ENCODE results near the gene IP6K1.

Gene IP6K1

GRCh38 chr3:49756036-49756435 lies 30.3 kb downstream of the IP6K1 start:
- H3K27me3 ChIP-seq (ENCODE audit: insufficient read depth, low read length, poor library complexity, severe bottlenecking): no peaks in the 10 kb centered on the region
- H3K4me3 ChIP-seq (ENCODE audit: low read length, poor library complexity, severe bottlenecking): no peak overlapping the region
- peaks cover 75% of the 10 kb centered on the region for H3K79me2 ChIP-seq (ENCODE audit: insufficient read depth, low read length)
- peaks cover 7% of the 10 kb centered on the region for H3K4me1 ChIP-seq (ENCODE audit: insufficient read depth, low read length, poor library complexity, severe bottlenecking)
- H3K4me2 ChIP-seq (ENCODE audit: low read depth, low read length, poor library complexity, severe bottlenecking): no peak overlapping the region
- H3K9me2 ChIP-seq (replicated peaks; ENCODE audit: low read depth, low read length): no peaks in the 10 kb centered on the region
- H2AFZ ChIP-seq (ENCODE audit: low read length): no peak overlapping the region
- H4K20me1 ChIP-seq (ENCODE audit: insufficient read depth, low read length, poor library complexity, severe bottlenecking): peaks cover 20% of the 10 kb centered on the region
- TF ChIP-seq, protein P1, sequence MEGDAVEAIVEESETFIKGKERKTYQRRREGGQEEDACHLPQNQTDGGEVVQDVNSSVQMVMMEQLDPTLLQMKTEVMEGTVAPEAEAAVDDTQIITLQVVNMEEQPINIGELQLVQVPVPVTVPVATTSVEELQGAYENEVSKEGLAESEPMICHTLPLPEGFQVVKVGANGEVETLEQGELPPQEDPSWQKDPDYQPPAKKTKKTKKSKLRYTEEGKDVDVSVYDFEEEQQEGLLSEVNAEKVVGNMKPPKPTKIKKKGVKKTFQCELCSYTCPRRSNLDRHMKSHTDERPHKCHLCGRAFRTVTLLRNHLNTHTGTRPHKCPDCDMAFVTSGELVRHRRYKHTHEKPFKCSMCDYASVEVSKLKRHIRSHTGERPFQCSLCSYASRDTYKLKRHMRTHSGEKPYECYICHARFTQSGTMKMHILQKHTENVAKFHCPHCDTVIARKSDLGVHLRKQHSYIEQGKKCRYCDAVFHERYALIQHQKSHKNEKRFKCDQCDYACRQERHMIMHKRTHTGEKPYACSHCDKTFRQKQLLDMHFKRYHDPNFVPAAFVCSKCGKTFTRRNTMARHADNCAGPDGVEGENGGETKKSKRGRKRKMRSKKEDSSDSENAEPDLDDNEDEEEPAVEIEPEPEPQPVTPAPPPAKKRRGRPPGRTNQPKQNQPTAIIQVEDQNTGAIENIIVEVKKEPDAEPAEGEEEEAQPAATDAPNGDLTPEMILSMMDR (conservative IDR thresholded peaks at IDR 0.05; ENCODE audit: low read length): no peak
- TF ChIP-seq EZH2phosphoT487 (IDR thresholded peaks at IDR 0.05; ENCODE audit: borderline replicate concordance): no peak
- H3F3A ChIP-seq (ENCODE audit: low read depth): no peaks in the 10 kb centered on the region
- no peak overlapping the region for H3K9ac ChIP-seq (ENCODE audit: low read depth, low read length, poor library complexity, severe bottlenecking)
- H3K36me3 ChIP-seq (ENCODE audit: insufficient read depth, low read length): no peaks in the 10 kb centered on the region
- H3K9me3 ChIP-seq (ENCODE audit: insufficient read depth, low read depth, low read length): no peaks in the 10 kb centered on the region

DNA sequence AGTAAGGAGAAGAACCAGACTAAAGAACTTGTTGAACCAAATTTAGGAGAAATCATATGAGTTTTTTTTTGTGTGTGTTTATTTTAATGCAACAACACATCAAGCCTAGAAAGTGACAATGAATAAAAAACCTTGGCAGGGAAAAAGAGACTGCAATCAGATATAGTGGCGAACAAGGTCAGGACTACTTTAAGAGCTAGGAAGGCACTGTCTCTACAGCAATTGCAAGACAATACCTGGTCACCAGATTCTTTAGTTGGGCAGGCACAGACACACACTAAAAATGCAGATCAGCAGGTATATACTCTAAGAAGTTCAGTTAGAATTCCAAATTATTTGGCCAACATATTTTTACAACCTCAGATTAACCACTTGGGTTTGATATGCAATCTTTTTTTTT lies 31.8 kb downstream of the IP6K1 start:
- TF ChIP-seq, protein P1 (conservative IDR thresholded peaks at IDR 0.05; ENCODE audit: low read length): no peak
- no peak for TF ChIP-seq EZH2phosphoT487 (IDR thresholded peaks at IDR 0.05; ENCODE audit: borderline replicate concordance)
- Histone ChIP-seq H3K4me1 (ENCODE audit: insufficient read depth, low read length, poor library complexity, severe bottlenecking) (peaks cover 7% of the 10 kb centered on the region), H3F3A (ENCODE audit: low read depth) (no peaks in the 10 kb centered on the region), H3K4me2 (ENCODE audit: low read depth, low read length, poor library complexity, severe bottlenecking) (no peak overlapping the region), H2AFZ (ENCODE audit: low read length) (no peak overlapping the region), H3K4me3 (ENCODE audit: low read length, poor library complexity, severe bottlenecking) (no peak overlapping the region), H3K9me3 (ENCODE audit: insufficient read depth, low read depth, low read length) (no peaks in the 10 kb centered on the region), H3K9me2 (replicated peaks; ENCODE audit: low read depth, low read length) (no peaks in the 10 kb centered on the region), H3K36me3 (ENCODE audit: insufficient read depth, low read length) (peaks cover 3% of the 10 kb centered on the region; the same call in 1 of the 2 replicates), H4K20me1 (ENCODE audit: insufficient read depth, low read length, poor library complexity, severe bottlenecking) (peaks cover 15% of the 10 kb centered on the region), H3K79me2 (ENCODE audit: insufficient read depth, low read length) (peaks cover 63% of the 10 kb centered on the region), H3K27me3 (ENCODE audit: insufficient read depth, low read length, poor library complexity, severe bottlenecking) (no peaks in the 10 kb centered on the region), H3K9ac (ENCODE audit: low read depth, low read length, poor library complexity, severe bottlenecking) (no peak overlapping the region)

- no peak overlapping the region for H3K4me3 ChIP-seq (ENCODE audit: low read length, poor library complexity, severe bottlenecking)
- peaks cover 40% of the 10 kb centered on the region for H3K79me2 ChIP-seq (ENCODE audit: insufficient read depth, low read length)
- no peaks in the 10 kb centered on the region for H3K9me2 ChIP-seq (replicated peaks; ENCODE audit: low read depth, low read length)
- H3K4me1 ChIP-seq (ENCODE audit: insufficient read depth, low read length, poor library complexity, severe bottlenecking): no peaks in the 10 kb centered on the region
- peaks cover 15% of the 10 kb centered on the region; the same call in 1 of the 2 replicates for H3K36me3 ChIP-seq (ENCODE audit: insufficient read depth, low read length)
- no peak overlapping the region for H3K9ac ChIP-seq (ENCODE audit: low read depth, low read length, poor library complexity, severe bottlenecking)
- peaks cover 10% of the 10 kb centered on the region for H4K20me1 ChIP-seq (ENCODE audit: insufficient read depth, low read length, poor library complexity, severe bottlenecking)
- no peak overlapping the region for H2AFZ ChIP-seq (ENCODE audit: low read length)
- no peak overlapping the region for H3K4me2 ChIP-seq (ENCODE audit: low read depth, low read length, poor library complexity, severe bottlenecking)
- H3K27me3 ChIP-seq (ENCODE audit: insufficient read depth, low read length, poor library complexity, severe bottlenecking): no peaks in the 10 kb centered on the region
- no peaks in the 10 kb centered on the region for H3F3A ChIP-seq (ENCODE audit: low read depth)
- no peak for TF ChIP-seq EZH2phosphoT487 (IDR thresholded peaks at IDR 0.05; ENCODE audit: borderline replicate concordance)
- TF ChIP-seq, protein P1 (conservative IDR thresholded peaks at IDR 0.05; ENCODE audit: low read length): no peak
- H3K9me3 ChIP-seq (ENCODE audit: insufficient read depth, low read depth, low read length): no peaks in the 10 kb centered on the region
These were observed 34.8 kb downstream of the IP6K1 start for GRCh38 chr3:49751501-49751900.

All from Loucy (cell line).